Right atrium auricular region (tissue), 2 donors: ENCODE measurements around the gene NLE1. TPM values are rescaled to one million over a fixed set of nuclear protein-coding genes. Genes with fewer than 3 reads are reported as not detected.
"Not testable (repeated sequence)": the region's sequence is repeated elsewhere in the genome, so short reads cannot be mapped to it uniquely, and the experiment has no call there.

ENCODE experiments used
- DNase-seq: peaks from one replicate; pipeline ENCODE4 v3.0.0-alpha.2; 2019; ENCODE audit warnings: low spot score
- H3K27ac ChIP-seq, 2 donors: fragments of 200-600 bp; sonication (generic); 1 replicate in 1 of 2; 2 replicates in 1 of 2; pipeline ENCODE4 v1.5.1; 2016 to 2019
- H3K27me3 ChIP-seq, 2 donors: fragments of 200-600 bp; sonication (generic); one replicate each; pipeline versions ENCODE4 v1.5.1 to v1.6.0; 2017 to 2019
- H3K36me3 ChIP-seq: fragments of 200-600 bp; sonication (generic); one replicate; pipeline ENCODE4 v1.5.1; 2016
- H3K4me1 ChIP-seq, 2 donors: fragments of 200-600 bp; sonication (generic); one replicate each; pipeline versions ENCODE4 v1.5.1 to v1.6.0; 2017 to 2019
- H3K4me3 ChIP-seq, 2 donors: fragments of 200-600 bp; sonication (generic); 1 replicate in 1 of 2; 2 replicates in 1 of 2; pipeline ENCODE4 v1.5.1; 2017 to 2019; ENCODE audit warnings: mild to moderate bottlenecking in 1 of 2, moderate library complexity in 1 of 2
- H3K9me3 ChIP-seq, 2 donors: fragments of 200-600 bp; sonication (generic); one replicate each; pipeline ENCODE4 v1.5.1; 2019
- CTCF ChIP-seq, 2 donors: fragments of 200-600 bp; sonication (generic); IDR thresholded peaks; one replicate each; pipeline ENCODE4 v1.5.1; 2019; ENCODE audit warnings: antibody characterized with exemption in 2 of 2
- total RNA-seq, 2 donors: library from RNA; depleted of rRNA; stranded (reverse); fragments of >200 nt; gene quantifications; one replicate each; pipeline ENCODE4 v1.1.0, GENCODE V29; 2016

Gene NLE1
- total RNA-seq, 2 donors from 2014 or later: 3.6 to 8.2 TPM

- Histone ChIP-seq H3K36me3 (peaks cover 33% of the 10 kb centered on the region), H3K4me1 (no peaks in the 10 kb centered on the region), H3K27me3 (no peaks in the 10 kb centered on the region), H3K4me3 (no peak overlapping the region), H3K27ac (no peak overlapping the region), H3K9me3 (no peaks in the 10 kb centered on the region)
- DNase-seq: no peak
- no peak for TF ChIP-seq CTCF (IDR thresholded peaks at IDR 0.05)
Measured at GRCh38 chr17:35185849-35186248, 43.7 kb upstream of the NLE1 start.

GRCh38 chr17:35184274-35184673, 42.2 kb upstream of the NLE1 start:
- no peak for TF ChIP-seq CTCF (IDR thresholded peaks at IDR 0.05)
- Histone ChIP-seq H3K4me3 (no peak overlapping the region), H3K27ac (no peak overlapping the region), H3K27me3 (no peaks in the 10 kb centered on the region), H3K9me3 (no peaks in the 10 kb centered on the region), H3K36me3 (peaks cover 47% of the 10 kb centered on the region), H3K4me1 (no peaks in the 10 kb centered on the region)
- no peak for DNase-seq

GRCh38 chr17:35183332-35183731, 41.2 kb upstream of the NLE1 start:
- Histone ChIP-seq H3K4me1 (no peaks in the 10 kb centered on the region), H3K4me3 (no peak overlapping the region), H3K9me3 (no peaks in the 10 kb centered on the region), H3K27ac (no peak overlapping the region), H3K27me3 (no peaks in the 10 kb centered on the region), H3K36me3 (peaks cover 48% of the 10 kb centered on the region)
- no peak for TF ChIP-seq CTCF (IDR thresholded peaks at IDR 0.05)
- no peak for DNase-seq

- not testable (repeated sequence) for H3K4me3 ChIP-seq, H3K4me1 ChIP-seq
- peaks cover 55% of the 10 kb centered on the region for H3K36me3 ChIP-seq
Measured at GRCh38 chr17:35179379-35179778, 37.3 kb upstream of the NLE1 start.

GRCh38 chr17:35176897-35177296, 34.8 kb upstream of the NLE1 start:
- Histone ChIP-seq H3K27me3 (no peaks in the 10 kb centered on the region), H3K36me3 (peaks cover 46% of the 10 kb centered on the region), H3K9me3 (no peaks in the 10 kb centered on the region), H3K27ac (no peak overlapping the region), H3K4me3 (no peak overlapping the region), H3K4me1 (no peaks in the 10 kb centered on the region)
- no peak for DNase-seq
- TF ChIP-seq CTCF (IDR thresholded peaks at IDR 0.05): no peak

More at GRCh38 chr17:35179379-35179778, 37.3 kb upstream of the NLE1 start:
- H3K9me3 ChIP-seq, H3K27me3 ChIP-seq, H3K27ac ChIP-seq, DNase-seq: not testable (repeated sequence)

- no peak for TF ChIP-seq CTCF (IDR thresholded peaks at IDR 0.05)
- Histone ChIP-seq H3K4me1 (no peaks in the 10 kb centered on the region), H3K27me3 (no peaks in the 10 kb centered on the region), H3K36me3 (peaks cover 52% of the 10 kb centered on the region), H3K9me3 (no peaks in the 10 kb centered on the region), H3K27ac (no peak overlapping the region), H3K4me3 (no peak overlapping the region)
- DNase-seq: no peak
Measured at GRCh38 chr17:35175638-35176415, 33.7 kb upstream of the NLE1 start.
